Lung (tissue), 12 donors: ENCODE data around the gene NSD1. TPM values are rescaled to one million over a fixed set of nuclear protein-coding genes. Genes with fewer than 3 reads are reported as not detected.

ENCODE experiments used
- ATAC-seq: fragments of 200-7000 bp; cut with Tn5 transposase; one replicate; pipeline ENCODE4 v1.9.1; 2020; ENCODE audit warnings: moderate number of reproducible peaks; ENCODE audit not compliant: insufficient read depth, low FRiP score
- DNase-seq, 3 donors: peaks; one replicate each; pipeline ENCODE4 v3.0.0-alpha.2; 2013 to 2017
- H3K27ac ChIP-seq, 2 donors: one replicate each; pipeline ENCODE4 v1.5.1; 2013; ENCODE audit warnings: mild to moderate bottlenecking in 2 of 2, moderate library complexity in 2 of 2, control low read depth in 1 of 2, inconsistent platforms in 1 of 2, low read depth in 1 of 2, low read length in 1 of 2
- H3K27me3 ChIP-seq, 3 donors: one replicate each; pipeline ENCODE4 v1.5.1; 2013; ENCODE audit warnings: low read length in 2 of 3; ENCODE audit not compliant: control insufficient read depth in 3 of 3, insufficient read depth in 3 of 3
- H3K36me3 ChIP-seq, 4 donors: one replicate each; pipeline ENCODE4 v1.5.1; 2013; ENCODE audit warnings: low read length in 4 of 4, mild to moderate bottlenecking in 1 of 4, moderate library complexity in 1 of 4; ENCODE audit not compliant: control insufficient read depth in 4 of 4, insufficient read depth in 4 of 4
- H3K4me1 ChIP-seq, 5 donors: one replicate each; pipeline ENCODE4 v1.5.1; 2013; ENCODE audit warnings: low read length in 5 of 5, mild to moderate bottlenecking in 2 of 5, moderate library complexity in 1 of 5; ENCODE audit not compliant: control insufficient read depth in 5 of 5, insufficient read depth in 5 of 5
- H3K4me3 ChIP-seq: one replicate; pipeline ENCODE4 v1.5.1; 2013; ENCODE audit warnings: mild to moderate bottlenecking, control low read depth, moderate library complexity
- H3K9ac ChIP-seq, 2 donors: one replicate each; pipeline ENCODE4 v1.5.1; 2013; ENCODE audit warnings: low read length in 2 of 2, control low read depth in 1 of 2; ENCODE audit not compliant: insufficient read depth in 1 of 2
- H3K9me3 ChIP-seq, 4 donors: one replicate each; pipeline ENCODE4 v1.5.1; 2013; ENCODE audit warnings: low read length in 3 of 4, mild to moderate bottlenecking in 1 of 4, moderate library complexity in 1 of 4; ENCODE audit not compliant: control insufficient read depth in 4 of 4, insufficient read depth in 3 of 4
- WGBS, 2 donors: extraction: QIAGEN DNeasy Blood & Tissue Kit; methylation state at CpG; one replicate each; pipeline ENCODE4 v1.1.7; 2013; 5-methylcytosine and 5-hydroxymethylcytosine counted together
- polyA plus RNA-seq, 2 donors: library from polyadenylated mRNA; stranded (reverse); fragments of 200-250 nt; gene quantifications; one replicate each; pipeline ENCODE4 v1.2.1, GENCODE V29; 2013
- total RNA-seq, 2 donors: library from RNA; depleted of rRNA in 1 of 2; stranded (reverse); fragments of >200 nt in 1 of 2; gene quantifications; one replicate each; pipeline ENCODE4 v1.2.1, GENCODE V29; 2014 to 2021
- TF ChIP-seq, protein P1 (sequence below): IDR thresholded peaks from 2 replicates; pipeline ENCODE4 v1.5.1; 2012; ENCODE audit warnings: mild to moderate bottlenecking; ENCODE audit errors: control extremely low read depth, extremely low read depth
- donor health status: control.
- donor health status: control.
- donor health status: Bipolar disorder and iron deficiency.
- donor health status: healthy.
- donor health status: DM: yes; HTN: yes; CAD: no.

The NSD1 gene
- total and polyA plus RNA-seq, 4 donors, result 8.0 to 81.7 (median 43.2) TPM

DNA sequence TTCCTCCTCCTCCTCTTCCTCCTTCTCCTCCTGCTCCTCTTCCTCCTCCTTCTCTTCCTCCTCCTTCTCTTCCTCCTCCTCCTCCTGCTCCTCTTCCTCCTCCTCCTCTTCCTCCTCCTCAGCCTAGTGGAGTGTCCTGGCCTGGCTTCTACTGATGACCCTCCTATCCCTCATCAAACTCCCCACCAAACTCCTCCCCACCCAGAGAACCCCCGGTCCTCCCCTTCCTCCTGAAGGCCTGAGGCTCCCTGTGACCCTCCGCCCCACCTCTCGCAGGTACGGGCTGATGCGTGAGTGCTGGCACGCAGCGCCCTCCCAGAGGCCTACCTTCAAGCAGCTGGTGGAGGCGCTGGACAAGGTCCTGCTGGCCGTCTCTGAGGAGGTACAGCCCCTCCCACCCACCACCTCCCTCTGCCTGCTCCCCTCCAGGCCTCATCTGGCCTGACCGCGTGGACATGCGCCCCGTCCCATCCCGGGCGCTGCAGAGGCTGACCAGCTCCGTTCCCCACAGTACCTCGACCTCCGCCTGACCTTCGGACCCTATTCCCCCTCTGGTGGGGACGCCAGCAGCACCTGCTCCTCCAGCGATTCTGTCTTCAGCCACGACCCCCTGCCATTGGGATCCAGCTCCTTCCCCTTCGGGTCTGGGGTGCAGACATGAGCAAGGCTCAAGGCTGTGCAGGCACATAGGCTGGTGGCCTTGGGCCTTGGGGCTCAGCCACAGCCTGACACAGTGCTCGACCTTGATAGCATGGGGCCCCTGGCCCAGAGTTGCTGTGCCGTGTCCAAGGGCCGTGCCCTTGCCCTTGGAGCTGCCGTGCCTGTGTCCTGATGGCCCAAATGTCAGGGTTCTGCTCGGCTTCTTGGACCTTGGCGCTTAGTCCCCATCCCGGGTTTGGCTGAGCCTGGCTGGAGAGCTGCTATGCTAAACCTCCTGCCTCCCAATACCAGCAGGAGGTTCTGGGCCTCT lies 36.3 kb upstream of the NSD1 start:
- ATAC-seq (no peak), DNase-seq (no peak)
- H3K9ac ChIP-seq, result no peak overlapping the region
- peak overlapping the region in 1 of 2 donors; percentile 28 for H3K27ac ChIP-seq
- TF ChIP-seq, protein P1, sequence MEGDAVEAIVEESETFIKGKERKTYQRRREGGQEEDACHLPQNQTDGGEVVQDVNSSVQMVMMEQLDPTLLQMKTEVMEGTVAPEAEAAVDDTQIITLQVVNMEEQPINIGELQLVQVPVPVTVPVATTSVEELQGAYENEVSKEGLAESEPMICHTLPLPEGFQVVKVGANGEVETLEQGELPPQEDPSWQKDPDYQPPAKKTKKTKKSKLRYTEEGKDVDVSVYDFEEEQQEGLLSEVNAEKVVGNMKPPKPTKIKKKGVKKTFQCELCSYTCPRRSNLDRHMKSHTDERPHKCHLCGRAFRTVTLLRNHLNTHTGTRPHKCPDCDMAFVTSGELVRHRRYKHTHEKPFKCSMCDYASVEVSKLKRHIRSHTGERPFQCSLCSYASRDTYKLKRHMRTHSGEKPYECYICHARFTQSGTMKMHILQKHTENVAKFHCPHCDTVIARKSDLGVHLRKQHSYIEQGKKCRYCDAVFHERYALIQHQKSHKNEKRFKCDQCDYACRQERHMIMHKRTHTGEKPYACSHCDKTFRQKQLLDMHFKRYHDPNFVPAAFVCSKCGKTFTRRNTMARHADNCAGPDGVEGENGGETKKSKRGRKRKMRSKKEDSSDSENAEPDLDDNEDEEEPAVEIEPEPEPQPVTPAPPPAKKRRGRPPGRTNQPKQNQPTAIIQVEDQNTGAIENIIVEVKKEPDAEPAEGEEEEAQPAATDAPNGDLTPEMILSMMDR, result no peak
- H3K27me3 ChIP-seq, result no peaks in the 10 kb centered on the region
- H3K4me3 ChIP-seq, result no peak overlapping the region
- WGBS, 2 donors, result 89 to 93% methylated on average over 29 to 30 of the region's 30 CpGs
- H3K9me3 ChIP-seq, result peaks cover 0 to under 1% (median 0%) of the 10 kb centered on the region in 4 donors
- peaks cover 0 to 46% (median 13%) of the 10 kb centered on the region in 4 donors for H3K36me3 ChIP-seq
- H3K4me1 ChIP-seq, result peaks cover 0 to 68% (median 40%) of the 10 kb centered on the region in 5 donors

DNA sequence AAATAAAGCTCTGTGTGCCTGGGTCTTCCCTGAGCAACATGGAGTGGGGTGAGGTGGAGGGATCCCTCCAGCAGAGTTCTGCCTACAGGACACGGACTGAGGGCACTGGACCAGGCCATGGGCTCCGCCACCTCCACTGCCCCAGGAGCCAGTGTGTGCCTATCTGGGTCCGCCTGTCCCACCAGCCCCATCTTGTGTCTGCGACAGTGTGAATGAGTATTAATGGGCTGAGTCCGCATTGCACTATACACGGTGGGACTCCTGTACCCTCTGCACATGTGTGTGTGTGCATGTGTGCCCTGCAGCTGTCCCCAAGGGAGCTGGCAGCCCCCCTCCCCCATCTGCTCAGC lies 35.5 kb upstream of the NSD1 start:
- DNase-seq (no peak), ATAC-seq (no peak)
- H3K9me3 ChIP-seq, result no peaks in the 10 kb centered on the region
- WGBS, 2 donors, result 75 to 85% methylated on average over 5 to 6 of the region's 6 CpGs
- H3K4me1 ChIP-seq, result peaks cover 0 to 68% (median 40%) of the 10 kb centered on the region in 5 donors
- no peak overlapping the region for H3K4me3 ChIP-seq
- no peak overlapping the region for H3K9ac ChIP-seq
- H3K36me3 ChIP-seq, result peaks cover 0 to 39% (median 11%) of the 10 kb centered on the region in 4 donors
- TF ChIP-seq, protein P1, result no peak
- no peaks in the 10 kb centered on the region for H3K27me3 ChIP-seq
- peak overlapping the region in 1 of 2 donors; percentile 61 for H3K27ac ChIP-seq

DNA sequence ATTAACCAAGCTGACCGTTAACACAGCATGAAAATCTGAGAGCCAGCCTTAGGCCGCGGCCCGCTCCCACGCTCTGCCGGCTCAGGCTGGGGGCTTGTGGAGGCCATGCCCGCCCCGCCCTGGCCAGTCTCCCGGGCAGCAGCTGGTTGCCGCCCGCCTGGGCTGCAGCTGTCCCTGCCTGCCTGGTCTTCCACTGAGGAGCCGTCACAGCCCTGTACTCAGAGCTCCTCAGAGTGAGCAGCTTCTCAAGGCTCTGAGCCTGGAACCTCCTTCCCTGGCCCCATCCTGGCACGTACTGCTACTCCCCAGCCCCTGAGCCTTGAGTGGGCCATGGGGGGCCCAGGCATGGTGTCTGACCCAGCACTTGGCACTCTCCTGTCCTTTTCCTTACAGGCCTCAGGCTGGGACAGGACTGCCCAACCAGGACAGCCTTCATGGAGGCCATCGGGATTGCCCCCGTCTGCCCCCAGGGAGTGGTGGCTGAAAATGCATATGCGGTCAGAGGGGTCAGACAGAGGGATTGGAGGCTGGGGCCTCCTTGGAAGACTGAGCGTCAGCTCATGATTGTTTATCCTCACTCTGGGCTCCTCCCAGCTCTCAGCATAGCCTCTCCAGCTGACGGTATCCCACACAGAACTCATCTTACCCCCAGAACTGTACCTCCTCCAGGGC lies 35.0 kb upstream of the NSD1 start:
- H3K9ac ChIP-seq, result peak overlapping the region in 1 of 2 donors; percentile 32
- H3K36me3 ChIP-seq, result peaks cover 0 to 34% (median 10%) of the 10 kb centered on the region in 4 donors
- WGBS, 2 donors, result 73 to 93% methylated on average over 18 of the region's 18 CpGs
- TF ChIP-seq, protein P1, result no peak
- H3K4me1 ChIP-seq, result peaks cover 0 to 67% (median 39%) of the 10 kb centered on the region in 5 donors
- H3K27ac ChIP-seq, result peak overlapping the region in 1 of 2 donors; percentile 61
- no peak overlapping the region for H3K4me3 ChIP-seq
- no peaks in the 10 kb centered on the region for H3K27me3 ChIP-seq
- DNase-seq (peak; percentile 87 to 92 (median 92)), ATAC-seq (no peak)
- no peaks in the 10 kb centered on the region for H3K9me3 ChIP-seq
